Activated gamma-delta T cell treated with anti-CD3 and anti-CD28 coated beads, Interleukin-2, amount 50 U/mL, for 16 hours (primary cell): ENCODE results near the gene ADGRL3.

Source experiments
- DNase-seq: peaks from one replicate; pipeline ENCODE4 v3.0.0-alpha.2; 2020; ENCODE audit warnings: low read depth

ADGRL3 gene

GRCh38 chr4:61997831-61998230 lies 797.7 kb downstream of the ADGRL3 start:
- no peak for DNase-seq

GRCh38 chr4:62003695-62004094 lies 803.6 kb downstream of the ADGRL3 start:
- DNase-seq: no peak

- no peak for DNase-seq
These were observed 804.8 kb downstream of the ADGRL3 start for GRCh38 chr4:62004881-62005280.

GRCh38 chr4:62006108-62006507 lies 806.0 kb downstream of the ADGRL3 start:
- no peak for DNase-seq

GRCh38 chr4:62015043-62015739 lies 815.1 kb downstream of the ADGRL3 start:
- DNase-seq: no peak

GRCh38 chr4:62018537-62018936 lies 818.4 kb downstream of the ADGRL3 start:
- DNase-seq: no peak

- DNase-seq: no peak
These were observed 823.5 kb downstream of the ADGRL3 start for GRCh38 chr4:62023633-62024032.

- DNase-seq: no peak
These were observed 828.6 kb downstream of the ADGRL3 start for GRCh38 chr4:62028745-62029144.

- no peak for DNase-seq
These were observed 830.8 kb downstream of the ADGRL3 start for GRCh38 chr4:62030958-62031357.

- no peak for DNase-seq
These were observed 837.4 kb downstream of the ADGRL3 start for GRCh38 chr4:62037571-62037970.

- DNase-seq: no peak
These were observed 851.2 kb downstream of the ADGRL3 start for GRCh38 chr4:62051332-62051731.

- DNase-seq: no peak
These were observed 853.8 kb downstream of the ADGRL3 start for GRCh38 chr4:62053974-62054373.

- no peak for DNase-seq
These were observed 856.9 kb downstream of the ADGRL3 start for GRCh38 chr4:62057031-62057430.

GRCh38 chr4:62058571-62058970 lies 858.4 kb downstream of the ADGRL3 start:
- DNase-seq: no peak

GRCh38 chr4:62070291-62070852 lies 870.2 kb downstream of the ADGRL3 start:
- DNase-seq: no peak

GRCh38 chr4:62075089-62075488 lies 875.0 kb downstream of the ADGRL3 start:
- DNase-seq: no peak

GRCh38 chr4:62075521-62075920 lies 875.4 kb downstream of the ADGRL3 start:
- no peak for DNase-seq

GRCh38 chr4:62077406-62077805 lies 877.3 kb downstream of the ADGRL3 start:
- DNase-seq: no peak

- no peak for DNase-seq
These were observed 880.3 kb downstream of the ADGRL3 start for GRCh38 chr4:62080431-62080830.

- DNase-seq: no peak
These were observed 887.6 kb downstream of the ADGRL3 start for GRCh38 chr4:62087706-62088105.

GRCh38 chr4:62093735-62094134 lies 893.6 kb downstream of the ADGRL3 start:
- DNase-seq: no peak

- DNase-seq: no peak
These were observed 896.8 kb downstream of the ADGRL3 start for GRCh38 chr4:62096881-62097280.

GRCh38 chr4:62115216-62115615 lies 915.1 kb downstream of the ADGRL3 start:
- DNase-seq: no peak

GRCh38 chr4:62117886-62118285 lies 917.8 kb downstream of the ADGRL3 start:
- no peak for DNase-seq
